A549 treated with CpdA at 1 μM for 4 hours (cell line): ENCODE data around the gene CDS2. TPM values are rescaled to one million over a fixed set of nuclear protein-coding genes. Genes with fewer than 3 reads are reported as not detected.

ENCODE experiments used
- total RNA-seq: library from RNA; stranded (reverse); fragments of 200-300 nt; extraction: Qiagen RNA extraction; gene quantifications from 5 replicates; pipeline ENCODE4 v1.2.3, GENCODE V29; 2022; ENCODE audit warnings: low read depth

CDS2 gene
- total RNA-seq = 51.3 to 57.6 TPM (median 57.0 TPM) in 5 replicates

DNA sequence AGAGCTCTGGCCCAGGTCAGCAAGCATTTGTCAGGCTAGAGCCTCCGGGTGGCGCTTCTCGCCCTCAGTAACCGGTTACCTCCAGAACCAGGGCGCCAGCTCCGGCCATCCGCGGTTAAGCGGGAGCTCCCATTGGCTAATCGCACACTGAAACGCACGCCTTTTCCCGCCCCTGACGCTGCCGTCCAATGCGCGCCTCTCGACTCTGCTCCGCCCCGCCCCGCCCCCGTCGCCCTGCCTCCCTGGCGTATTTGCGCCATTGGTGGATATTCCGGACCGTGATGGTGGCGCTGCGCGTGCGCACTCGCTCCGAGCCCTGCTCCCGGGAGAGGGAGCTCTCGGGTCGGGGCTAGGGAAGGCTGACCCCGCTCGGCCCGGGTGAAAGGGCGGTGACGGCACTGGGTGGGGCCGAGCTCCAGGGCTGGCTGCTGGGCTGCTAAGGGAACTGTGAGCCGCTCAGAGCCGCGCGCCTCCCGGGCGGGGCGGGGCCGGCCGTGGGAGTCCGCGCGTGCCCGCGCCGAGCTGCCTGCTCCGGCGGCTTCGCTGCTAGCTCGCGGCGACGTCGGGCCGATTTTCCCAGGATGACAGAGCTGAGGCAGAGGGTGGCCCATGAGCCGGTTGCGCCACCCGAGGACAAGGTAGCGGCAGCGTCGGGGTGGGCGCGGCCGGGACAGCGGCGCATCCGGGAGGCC is at the start of gene CDS2:
CDS2 (plus strand) TSS at position 497 of the 692 bp plus-strand sequence; CDS start at position 582, 85 bp downstream.

DNA sequence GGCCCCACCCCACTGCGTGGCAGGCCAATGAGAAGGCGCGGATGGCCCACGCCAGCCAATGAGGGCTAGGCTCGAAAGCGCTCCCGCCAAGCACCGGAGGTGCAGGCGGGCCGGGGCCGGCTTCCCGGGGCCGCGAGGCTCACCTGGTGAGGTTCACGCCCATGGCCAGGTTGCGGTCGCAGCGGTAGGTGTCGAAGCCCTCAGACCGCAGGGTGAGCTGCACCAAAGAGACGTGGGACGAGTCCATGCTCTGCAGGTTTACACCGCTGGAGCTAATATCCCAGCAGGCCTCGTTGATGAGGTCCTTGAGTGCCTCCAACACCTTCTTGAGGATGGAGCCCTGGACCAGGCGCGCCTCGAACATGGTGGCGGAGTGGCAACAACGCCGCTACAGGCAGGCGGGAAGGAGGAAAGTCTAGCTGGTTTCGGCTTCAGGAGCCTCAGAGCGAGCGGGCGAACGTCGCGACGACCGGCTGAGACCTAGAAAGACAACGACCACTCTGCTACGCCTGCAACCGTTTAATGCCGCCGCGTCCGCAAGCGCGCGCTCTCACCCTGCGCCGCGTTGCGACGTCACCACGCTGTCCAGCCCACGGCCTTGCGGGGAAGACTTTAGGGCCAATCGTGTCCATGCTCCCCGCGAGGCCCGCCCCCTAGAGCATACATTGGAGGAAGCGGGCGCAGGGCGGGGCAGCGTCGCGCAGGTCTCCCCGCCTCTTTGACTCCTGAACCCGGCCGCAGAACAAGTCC is 7.2 kb upstream of the CDS2 start, which contains the start of gene PCNA:
PCNA (minus strand) TSS at position 524 of the 750 bp plus-strand sequence; CDS start at position 364, 160 bp downstream.

Other genes starting within 250 kb of the CDS2 start
- 15.5 to 17.9 TPM (median 17.3 TPM) in 5 replicates for gene SLC23A2, start 125.5 kb upstream of the CDS2 start, total RNA-seq
- gene TMEM230, start 13.9 kb upstream of the CDS2 start, total RNA-seq = 103 to 114 TPM (median 109 TPM) in 5 replicates
- 380 to 454 TPM (median 429 TPM) in 5 replicates for gene PCNA, start 7.0 kb upstream of the CDS2 start, total RNA-seq
- gene PROKR2, start 189.9 kb downstream of the CDS2 start, total RNA-seq = not detected in 5 replicates